ENCODE data around the gene WFDC5.
"Not testable (repeated sequence)": the region's sequence is repeated elsewhere in the genome, so short reads cannot be mapped to it uniquely, and the experiment has no call there.

Gene WFDC5

DNA sequence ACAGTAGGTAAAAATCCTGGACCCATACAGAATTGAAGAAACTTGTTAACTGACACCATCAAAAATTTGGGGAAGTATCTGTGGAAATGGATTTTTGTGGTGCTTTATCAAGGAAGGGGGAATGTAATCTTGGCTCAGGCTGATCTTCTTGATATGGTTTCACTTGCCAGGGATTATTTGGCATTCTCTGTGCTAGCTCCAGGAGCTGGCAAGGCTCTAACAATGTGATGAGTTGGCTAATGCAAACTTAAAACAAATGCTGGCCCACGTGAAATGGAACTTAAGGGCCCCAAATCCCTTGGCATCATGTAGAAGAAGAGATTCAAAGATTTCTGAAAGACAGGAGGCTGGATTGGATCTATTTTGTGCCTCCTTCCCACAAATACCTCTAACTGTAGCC, 27.2 kb downstream of the WFDC5 start:
- DNase-seq (ENCODE audit: low read depth) = no peak

DNA sequence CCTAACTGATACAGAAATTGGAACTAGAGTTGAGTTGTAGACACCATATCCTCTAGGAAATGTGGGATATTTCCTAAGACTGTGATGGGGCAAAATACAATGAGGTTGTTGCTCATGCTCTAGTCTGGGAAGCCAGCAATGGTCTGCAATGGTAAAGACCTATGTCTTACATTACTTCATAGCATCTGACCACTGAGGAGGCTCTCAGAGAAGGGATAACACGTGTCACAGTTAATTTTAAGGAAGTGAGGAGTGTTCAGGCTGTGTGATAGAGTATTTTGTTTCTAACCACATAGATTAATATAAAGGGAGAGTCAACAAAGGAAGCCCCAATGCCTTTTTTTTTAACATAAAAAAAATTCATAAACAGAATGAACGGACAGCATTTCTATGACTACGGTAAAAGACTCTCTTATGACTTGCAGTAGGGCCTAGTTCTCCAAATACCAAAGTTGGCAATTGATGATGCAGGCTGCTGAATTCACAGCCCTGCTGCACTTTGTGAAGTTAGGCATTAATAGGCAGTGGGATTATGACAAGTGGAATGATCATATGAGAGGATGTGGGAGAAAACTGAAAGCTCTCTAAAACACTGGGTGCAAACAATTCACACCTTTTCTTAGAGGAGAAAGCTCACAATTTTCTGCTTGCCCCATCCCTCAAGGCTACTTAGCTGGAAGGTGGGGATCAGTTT, 27.7 kb downstream of the WFDC5 start:
- DNase-seq (ENCODE audit: low read depth) = no peak

DNA sequence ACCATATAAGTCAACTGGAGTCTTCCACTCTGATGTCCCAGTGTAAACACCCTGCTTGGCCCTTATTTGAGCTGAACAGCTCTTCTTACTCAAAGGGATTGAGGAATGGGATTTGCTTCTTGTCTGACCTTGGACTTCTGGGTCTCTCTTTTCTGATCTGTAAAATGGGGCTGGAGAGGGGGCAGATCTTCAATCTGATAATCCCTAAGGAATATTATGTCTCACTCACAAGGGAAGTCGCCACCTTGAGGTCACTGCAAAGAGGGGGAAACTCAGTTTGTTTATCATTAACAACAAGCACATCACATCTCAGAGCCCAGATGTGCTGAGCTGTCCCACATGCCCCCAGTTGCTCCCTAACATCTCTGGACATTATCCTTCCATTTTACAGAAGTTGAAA, 29.1 kb downstream of the WFDC5 start:
- DNase-seq (ENCODE audit: low read depth) = no peak

DNA sequence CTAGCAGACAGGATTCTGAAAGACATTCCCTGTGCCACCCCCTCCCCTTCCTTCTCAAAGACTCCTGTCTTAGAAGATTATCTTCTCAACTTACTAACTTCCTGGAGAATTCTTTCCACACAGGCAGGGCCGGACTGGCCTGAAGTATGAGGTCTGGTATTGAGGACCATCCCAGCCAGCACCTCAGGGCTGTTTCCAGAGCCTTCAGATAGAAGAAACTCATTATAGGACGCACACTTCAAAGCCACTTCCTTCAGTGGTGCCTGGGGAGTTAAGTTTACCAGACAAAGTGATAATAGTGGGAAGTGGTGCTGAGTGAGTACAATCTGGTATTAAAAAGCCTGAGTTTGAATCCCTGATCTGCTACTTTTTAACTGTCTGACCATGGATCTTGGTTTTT, 29.7 kb downstream of the WFDC5 start:
- no peak for DNase-seq (ENCODE audit: low read depth)

DNA sequence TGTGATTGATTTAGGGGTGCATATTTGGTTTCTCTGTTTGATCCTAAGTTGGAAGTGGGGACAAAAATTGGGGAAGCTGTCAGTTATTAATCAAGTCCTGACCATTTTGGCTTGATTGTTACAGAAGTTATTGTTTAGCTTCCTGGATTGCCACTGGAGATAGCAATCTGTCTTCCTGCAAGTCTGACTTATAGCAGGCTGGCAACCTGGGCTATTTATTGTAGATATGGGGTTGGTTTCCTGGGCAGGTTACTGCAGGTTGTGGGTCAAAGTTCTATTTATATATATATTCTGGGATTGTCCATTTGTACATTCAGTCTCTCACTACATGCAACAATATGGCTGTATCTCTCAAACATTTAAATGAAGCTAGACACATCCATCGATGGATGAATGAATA, 31.8 kb downstream of the WFDC5 start:
- DNase-seq (ENCODE audit: low read depth) = no peak

DNA sequence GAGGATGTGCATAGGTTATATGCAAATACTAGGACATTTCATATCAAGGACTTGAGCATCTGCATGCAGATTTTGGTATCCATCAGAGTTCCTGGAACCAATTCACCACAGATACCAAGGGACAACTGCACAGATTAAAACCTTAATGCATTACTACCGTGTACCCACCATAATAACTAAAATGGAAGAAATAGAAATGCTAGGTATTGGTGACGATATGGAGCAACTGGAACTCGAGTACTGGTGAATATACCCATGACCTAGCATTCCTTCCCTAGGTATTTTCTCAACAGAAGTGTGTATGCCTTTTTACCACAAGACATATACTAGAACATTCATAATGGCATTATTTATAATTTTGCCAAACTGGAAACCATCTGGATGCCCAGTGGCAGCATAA, 32.5 kb downstream of the WFDC5 start:
- no peak for DNase-seq (ENCODE audit: low read depth)

DNA sequence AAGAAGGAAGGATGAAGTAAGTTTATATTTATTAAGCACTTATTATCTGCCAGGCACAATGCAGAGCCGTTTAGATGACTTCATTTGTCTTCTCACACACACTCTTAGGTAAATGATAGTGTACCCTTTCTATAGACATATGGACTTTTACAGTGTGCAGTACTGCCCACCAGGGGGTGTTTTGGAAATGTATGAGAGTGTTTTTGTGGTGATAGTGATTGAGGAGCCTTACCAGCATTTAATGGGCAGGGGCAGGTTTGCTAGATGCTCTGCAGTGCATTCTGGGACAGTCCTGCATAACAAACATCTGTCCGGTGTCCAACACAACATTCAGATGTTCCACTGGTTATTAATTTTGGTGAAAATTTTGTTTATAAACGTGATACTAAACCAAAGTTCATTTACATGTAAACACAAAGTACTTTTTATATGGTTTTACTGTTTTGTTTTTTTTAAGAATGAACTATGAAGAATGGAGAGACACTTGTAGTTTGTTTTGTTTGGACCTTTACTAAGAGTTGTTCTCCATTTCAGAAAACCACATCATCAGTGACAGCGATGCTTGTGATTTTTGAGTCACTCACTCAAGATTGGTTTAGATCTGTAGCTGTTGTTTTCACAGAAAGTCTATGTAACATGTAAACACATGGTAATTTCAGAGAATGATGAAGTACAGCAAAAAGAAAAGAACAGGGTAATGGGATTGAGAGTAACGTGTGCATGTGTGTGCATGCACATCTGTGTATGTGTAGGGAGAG, 33.9 kb downstream of the WFDC5 start:
- DNase-seq (ENCODE audit: low read depth) = no peak

DNA sequence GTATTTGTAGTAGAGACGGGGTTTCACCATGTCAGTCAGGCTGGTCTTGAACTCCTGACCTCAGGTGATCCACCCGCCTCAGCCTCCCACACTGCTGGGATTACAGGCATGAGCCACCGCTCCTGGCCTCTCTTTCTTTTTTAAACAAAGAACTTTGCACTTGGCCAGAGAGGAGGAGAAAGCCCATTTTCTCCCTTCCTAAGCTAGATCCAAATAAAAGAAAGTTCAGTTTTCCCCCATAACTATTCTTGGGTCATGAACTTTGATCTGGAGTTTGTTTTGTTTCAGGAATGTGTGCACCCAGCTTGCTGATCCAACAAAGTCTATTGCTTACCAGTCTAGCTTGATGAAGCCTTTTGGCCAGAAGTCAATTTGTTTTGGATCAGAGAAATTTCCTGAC, 37.4 kb downstream of the WFDC5 start:
- DNase-seq (ENCODE audit: low read depth) = no peak

DNA sequence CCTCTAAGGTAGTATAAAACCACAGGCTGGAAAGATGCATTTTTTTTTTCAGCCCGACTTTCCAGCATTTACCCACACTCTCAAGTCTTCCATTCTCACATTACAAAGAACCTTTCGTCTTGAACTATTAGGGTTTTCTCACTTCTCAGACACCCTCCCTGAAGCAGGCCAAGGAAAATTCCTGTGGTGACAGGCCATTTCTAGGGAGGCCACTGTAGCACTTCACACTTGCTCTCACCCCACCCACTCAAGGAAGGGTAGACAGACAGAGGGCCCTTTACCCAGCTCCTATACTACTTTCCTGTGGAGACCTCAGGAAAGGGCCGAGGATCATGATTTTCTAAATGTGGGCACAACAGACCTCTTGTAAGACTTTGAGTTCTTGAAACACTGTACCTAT, 41.8 kb downstream of the WFDC5 start:
- DNase-seq (ENCODE audit: low read depth) = no peak

DNA sequence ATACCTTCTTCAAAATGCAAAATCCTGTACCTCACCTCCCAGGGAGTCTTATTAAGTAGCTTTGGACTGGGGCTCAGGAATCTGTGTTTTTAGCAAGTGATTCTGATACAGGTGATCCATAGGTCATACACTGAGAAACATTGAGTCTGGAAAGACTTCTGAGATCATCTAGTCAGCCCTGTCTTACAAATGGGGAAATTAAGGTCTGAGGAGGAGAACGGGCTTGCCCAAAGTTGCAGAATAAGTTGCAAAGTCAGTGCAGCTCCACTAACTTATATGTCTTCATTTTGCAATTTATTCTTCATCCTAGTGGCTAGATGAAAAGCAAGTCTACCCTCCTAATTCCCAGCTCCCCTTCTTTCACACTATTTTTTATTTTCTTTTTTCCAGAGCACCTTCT, 42.9 kb downstream of the WFDC5 start:
- DNase-seq (ENCODE audit: low read depth) = no peak

DNA sequence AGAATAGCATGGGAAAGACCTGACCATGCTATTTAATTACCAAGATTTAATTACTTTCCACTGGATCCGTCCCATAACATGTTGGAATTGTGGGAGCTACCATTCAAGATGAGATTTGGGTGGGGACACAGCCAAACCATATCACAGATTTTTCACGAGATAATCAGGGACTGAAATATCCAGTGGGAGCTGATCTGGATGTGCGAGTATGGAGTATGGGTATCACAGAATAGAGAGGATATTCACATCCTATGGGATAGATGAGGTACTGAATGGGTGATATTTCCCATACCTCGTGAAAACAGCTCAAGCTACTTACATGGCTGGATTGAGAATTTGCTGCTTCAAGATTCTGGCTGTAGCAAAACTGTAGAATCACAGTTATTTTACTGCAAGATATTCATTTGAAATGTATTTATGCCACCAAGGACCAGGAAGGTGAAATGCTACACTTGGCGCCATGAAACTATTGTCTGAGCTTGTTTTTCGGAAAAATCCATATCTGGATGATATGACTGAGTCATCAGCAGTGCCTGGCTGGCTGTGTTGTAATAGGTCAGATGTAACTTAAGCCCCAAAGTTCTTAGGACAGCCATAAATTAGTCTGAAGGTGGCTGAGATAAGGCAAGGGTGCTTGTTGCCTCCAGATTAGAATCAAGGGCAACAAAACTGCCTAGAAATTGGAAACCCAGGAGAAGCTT, 43.9 kb downstream of the WFDC5 start:
- DNase-seq (ENCODE audit: low read depth) = no peak

DNA sequence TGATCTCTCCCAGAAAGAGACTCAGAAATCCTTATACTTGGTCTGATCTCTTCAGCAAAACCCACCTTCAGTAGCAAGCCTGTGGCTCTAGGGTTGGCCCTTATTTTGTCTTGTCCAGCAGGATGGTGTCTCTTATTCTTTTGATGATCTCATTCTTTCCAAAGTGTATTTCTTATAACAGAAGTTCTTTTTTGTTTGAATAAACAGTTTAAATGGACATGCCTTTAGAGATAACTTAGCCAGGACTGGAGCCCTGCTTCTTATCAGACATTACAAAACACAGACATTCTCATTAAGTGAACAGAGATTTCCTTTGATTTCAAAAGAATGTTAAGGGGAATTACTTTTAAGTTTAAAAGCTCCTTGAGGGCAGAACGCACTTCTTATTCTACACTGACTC, 45.7 kb downstream of the WFDC5 start:
- DNase-seq (ENCODE audit: low read depth) = no peak

DNA sequence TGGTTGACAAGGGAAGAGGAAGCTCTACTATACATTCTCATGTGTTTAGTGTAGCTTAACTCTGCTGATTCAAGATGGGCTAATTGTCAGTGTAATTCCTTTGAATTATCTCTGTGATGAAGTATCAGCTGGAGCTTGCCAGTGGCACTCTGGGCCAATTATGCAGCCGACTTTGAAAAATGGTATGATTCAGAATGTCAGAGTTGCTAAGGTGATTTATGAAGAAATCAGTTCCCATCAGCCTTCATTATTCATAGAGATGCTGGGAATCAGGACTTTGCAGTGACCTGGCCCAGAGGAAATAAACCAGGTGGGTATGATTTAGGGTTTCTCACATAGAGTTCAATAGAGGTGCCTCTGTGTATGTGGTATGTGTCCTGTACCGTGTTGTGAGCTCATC, 47.4 kb downstream of the WFDC5 start:
- DNase-seq (ENCODE audit: low read depth) = no peak

DNA sequence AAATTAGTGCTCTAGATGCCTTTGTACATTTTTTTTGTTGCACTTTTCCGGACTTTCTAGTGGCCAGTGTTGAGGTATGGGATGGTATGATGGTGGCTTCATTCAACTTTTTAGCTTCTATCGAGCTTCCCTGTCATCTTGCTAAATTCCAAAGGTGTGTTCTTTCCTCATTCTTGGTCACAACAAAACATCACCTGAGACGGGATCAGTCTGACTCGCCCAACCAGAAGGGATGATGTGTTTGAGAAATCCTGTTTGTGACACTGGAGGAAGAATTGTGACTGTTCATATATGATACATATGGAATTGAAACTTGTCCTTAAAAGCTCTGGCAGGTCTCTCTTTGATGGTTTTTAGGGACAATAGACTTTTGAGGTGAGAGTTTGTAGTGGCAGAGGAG, 47.9 kb downstream of the WFDC5 start:
- no peak for DNase-seq (ENCODE audit: low read depth)

DNA sequence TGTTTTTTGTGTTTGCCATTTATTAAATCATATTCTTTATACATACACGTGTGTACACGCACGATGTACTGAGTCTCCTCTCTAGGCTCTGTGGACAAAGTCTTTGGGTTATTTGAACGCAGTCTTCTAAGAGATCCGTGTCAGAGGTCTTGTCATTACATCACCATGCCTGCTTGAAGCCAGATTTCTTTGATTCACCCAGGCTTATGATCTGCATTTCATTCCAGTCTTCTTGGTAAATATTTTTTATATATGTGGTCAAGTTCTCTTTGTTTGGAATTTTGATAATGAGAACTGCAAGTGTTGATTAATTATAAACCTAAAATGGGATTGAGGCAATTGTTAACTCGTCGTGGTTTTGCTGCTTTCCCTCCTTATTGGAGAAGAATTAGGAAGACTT, 48.6 kb downstream of the WFDC5 start:
- DNase-seq (ENCODE audit: low read depth) = no peak

DNA sequence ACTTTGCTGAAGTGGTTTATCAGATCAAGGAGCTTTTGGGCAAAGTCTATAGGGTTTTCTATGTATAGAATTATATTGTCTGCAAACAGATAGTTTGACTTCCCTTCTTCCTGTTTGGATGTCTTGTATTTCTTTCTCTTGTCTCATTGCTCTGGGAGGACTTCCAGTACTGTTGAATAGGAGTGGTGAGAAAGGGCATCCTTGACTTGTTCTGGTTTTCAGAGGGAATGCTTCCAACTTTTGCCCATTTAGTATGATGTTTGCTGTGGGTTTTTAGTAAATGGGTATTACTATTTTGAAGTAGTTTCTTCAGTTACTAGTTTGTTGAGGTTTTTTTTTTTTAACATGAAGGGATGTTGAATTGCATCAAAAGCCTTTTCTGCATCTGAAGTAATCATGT, 50.2 kb downstream of the WFDC5 start:
- no peak for DNase-seq (ENCODE audit: low read depth)

DNA sequence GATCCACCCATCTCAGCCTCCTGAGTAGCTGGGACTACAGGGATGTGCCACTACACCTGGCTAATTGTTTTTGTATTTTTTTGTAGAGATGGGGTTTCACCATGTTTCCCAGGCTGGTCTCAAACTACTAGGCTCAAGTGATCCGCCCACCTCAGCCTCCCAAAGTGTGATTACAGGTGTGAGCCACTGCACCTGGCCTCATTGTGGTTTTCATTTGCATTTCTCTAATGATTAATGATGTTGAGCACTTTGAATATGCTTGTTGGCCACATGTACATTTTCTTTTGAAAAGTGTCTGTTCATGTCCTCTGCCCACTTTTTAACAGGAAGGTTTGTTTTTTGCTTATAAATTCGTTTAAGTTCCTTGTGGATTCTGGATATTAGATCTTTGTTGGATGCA, 51.9 kb downstream of the WFDC5 start:
- not testable (repeated sequence) for DNase-seq (ENCODE audit: low read depth)

DNA sequence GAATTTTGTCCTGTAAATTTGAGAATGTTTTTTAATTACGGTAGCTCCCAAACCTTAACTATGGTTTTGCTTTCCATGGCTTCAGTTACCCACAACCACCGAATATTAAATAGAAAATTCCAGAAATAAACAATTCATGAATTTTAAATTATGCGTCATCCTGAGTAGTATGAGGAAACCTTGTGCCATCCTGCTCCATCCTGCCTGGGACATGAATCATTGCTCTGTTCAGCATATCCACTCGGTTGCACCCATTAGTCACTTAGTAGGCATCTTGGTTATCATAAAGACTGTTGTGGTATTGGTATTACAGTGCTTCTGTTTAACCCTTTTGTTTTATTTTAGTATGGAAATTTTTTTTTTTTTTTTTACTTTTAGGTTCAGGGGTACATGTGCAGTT, 53.7 kb downstream of the WFDC5 start:
- no peak for DNase-seq (ENCODE audit: low read depth)

DNA sequence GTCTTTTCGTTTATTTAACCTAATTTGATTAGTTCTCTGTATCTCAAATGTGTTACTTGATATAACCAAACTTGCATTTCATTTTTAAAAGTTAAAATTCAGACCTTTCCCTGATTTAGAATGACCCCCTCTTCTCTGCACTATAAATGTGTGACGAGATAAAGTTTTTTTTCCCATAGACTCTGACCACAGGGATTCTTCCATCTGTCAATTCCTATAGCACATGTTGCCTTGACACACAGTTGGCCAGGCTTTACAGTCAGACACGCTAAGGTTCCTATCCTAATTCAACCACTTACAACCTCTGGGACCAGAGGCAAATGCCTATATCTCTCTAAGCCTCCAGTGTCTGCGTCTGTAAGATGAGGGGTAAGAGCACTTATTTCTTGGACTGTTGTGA, 54.7 kb downstream of the WFDC5 start:
- DNase-seq (ENCODE audit: low read depth) = no peak
